Peyer's patch (tissue), 4 donors: ENCODE results near the gene PEA15.

Experiments
- CTCF ChIP-seq, 6 experiments: fragments of 450-650 bp in 4 of 6; fragments of 200-600 bp in 2 of 6; sonication (generic) in 1 of 6; IDR thresholded peaks; one replicate each; pipeline ENCODE4 v1.5.1; 2017 to 2019; ENCODE audit warnings: antibody characterized with exemption in 6 of 6, mild to moderate bottlenecking in 3 of 6, moderate library complexity in 1 of 6
- POLR2A ChIP-seq, 2 donors: fragments of 450-650 bp; IDR thresholded peaks; one replicate each; pipeline ENCODE4 v1.5.1; 2017; ENCODE audit warnings: antibody characterized with exemption in 2 of 2, mild to moderate bottlenecking in 2 of 2, moderate library complexity in 2 of 2

- TF ChIP-seq CTCF (IDR thresholded peaks at IDR 0.05) = no peak
- no peak for TF ChIP-seq POLR2A (IDR thresholded peaks at IDR 0.05)
Observed at GRCh38 chr1:160214481-160215140, 9.4 kb downstream of the PEA15 start.
